Mammary epithelial cell (primary cell): ENCODE results near the gene ST3GAL3.

Source experiments
- EZH2 ChIP-seq: IDR thresholded peaks from 2 replicates; pipeline ENCODE4 v1.6.1; 2012; ENCODE audit warnings: low read length, inconsistent platforms, borderline replicate concordance
- TF ChIP-seq, protein P1 (sequence below), 2 donors: IDR thresholded peaks in 1 of 2; conservative IDR thresholded peaks in 1 of 2; 2 replicates each; pipeline ENCODE4 v1.5.1; 2011 to 2012; ENCODE audit warnings: inconsistent platforms in 2 of 2, low read length in 2 of 2, mild to moderate bottlenecking in 2 of 2, control low read depth in 1 of 2, low read depth in 1 of 2; ENCODE audit not compliant: insufficient read depth in 1 of 2; ENCODE audit errors: extremely low read depth in 1 of 2

DNA sequence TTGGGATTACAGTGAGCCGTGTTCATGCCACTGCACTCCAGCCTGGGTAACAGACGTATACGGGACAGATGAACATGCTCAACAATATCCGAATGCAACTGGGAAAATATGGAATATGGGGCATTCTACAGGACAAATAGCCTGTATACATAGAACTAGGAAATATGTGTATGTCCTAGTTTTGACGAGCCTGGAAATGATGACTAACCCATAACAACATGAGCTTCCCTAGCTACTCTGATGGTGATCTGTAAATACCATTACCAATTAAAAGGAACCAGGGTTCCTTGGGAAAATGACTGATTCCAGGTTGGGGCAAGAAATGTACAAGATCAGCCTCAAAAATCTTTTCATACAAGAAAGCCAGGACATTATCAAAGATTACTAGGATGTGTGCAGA is 183.5 kb downstream of the ST3GAL3 start:
- TF ChIP-seq, protein P1, sequence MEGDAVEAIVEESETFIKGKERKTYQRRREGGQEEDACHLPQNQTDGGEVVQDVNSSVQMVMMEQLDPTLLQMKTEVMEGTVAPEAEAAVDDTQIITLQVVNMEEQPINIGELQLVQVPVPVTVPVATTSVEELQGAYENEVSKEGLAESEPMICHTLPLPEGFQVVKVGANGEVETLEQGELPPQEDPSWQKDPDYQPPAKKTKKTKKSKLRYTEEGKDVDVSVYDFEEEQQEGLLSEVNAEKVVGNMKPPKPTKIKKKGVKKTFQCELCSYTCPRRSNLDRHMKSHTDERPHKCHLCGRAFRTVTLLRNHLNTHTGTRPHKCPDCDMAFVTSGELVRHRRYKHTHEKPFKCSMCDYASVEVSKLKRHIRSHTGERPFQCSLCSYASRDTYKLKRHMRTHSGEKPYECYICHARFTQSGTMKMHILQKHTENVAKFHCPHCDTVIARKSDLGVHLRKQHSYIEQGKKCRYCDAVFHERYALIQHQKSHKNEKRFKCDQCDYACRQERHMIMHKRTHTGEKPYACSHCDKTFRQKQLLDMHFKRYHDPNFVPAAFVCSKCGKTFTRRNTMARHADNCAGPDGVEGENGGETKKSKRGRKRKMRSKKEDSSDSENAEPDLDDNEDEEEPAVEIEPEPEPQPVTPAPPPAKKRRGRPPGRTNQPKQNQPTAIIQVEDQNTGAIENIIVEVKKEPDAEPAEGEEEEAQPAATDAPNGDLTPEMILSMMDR (conservative IDR thresholded peaks at IDR 0.05 in 1 of 2, IDR thresholded peaks at IDR 0.05 in 1 of 2; ENCODE audit: extremely low read depth in 1 of 2, insufficient read depth in 1 of 2, low read depth in 1 of 2, low read length in 2 of 2): no peak
- TF ChIP-seq EZH2: no peak
